SKM-1 treated with dmso at 0.1 percent for 144 hours (cell line): ENCODE measurements around the gene ZNF277.
"Not testable (repeated sequence)": the region's sequence is repeated elsewhere in the genome, so short reads cannot be mapped to it uniquely, and the experiment has no call there.

ENCODE experiments used
- DNase-seq: peaks from one replicate; lab custom pipeline; 2025; ENCODE audit not compliant: unreplicated experiment; lab: John Stamatoyannopoulos, UW

Gene ZNF277

DNA sequence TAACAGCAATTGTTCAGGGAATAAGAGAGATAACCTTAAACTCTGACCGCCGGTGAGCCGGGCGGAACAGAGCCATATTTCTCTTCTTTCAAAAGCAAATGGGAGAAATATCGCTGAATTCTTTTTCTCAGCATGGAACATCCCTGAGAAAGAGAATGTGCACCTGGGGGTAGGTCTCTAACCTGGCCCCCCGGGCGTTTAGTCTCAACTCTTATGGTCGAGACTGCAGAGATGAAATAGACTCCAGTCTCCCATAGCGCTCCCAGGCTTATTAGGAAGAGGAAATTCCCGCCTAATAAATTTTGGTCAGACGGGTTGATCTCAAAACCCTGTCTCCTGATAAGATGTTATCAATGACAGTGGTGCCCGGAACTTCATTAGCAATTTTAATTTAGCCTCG, 43.5 kb downstream of the ZNF277 start:
- not testable (repeated sequence) for DNase-seq

DNA sequence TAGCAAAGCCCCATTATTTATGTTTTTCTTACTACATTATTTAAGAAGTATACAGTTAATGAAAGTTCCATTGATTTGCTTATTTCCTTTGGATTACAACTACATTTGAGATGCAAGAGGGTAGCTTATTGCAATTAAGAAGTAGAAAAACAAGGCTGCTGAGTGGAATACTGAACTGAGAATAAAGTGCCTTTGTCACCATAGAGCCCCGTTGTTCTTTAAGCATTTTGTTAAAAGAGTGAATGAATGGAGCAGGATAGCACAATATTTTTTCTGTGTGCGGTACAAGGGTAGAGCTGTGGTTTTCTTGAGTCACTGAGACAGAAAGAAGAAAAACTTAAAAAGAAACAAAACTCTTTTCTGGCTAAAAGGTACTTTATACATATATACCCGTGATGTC, 45.6 kb downstream of the ZNF277 start:
- no peak for DNase-seq

- DNase-seq, result no peak
Observed at GRCh38 chr7:112252691-112253090, 46.2 kb downstream of the ZNF277 start.

DNA sequence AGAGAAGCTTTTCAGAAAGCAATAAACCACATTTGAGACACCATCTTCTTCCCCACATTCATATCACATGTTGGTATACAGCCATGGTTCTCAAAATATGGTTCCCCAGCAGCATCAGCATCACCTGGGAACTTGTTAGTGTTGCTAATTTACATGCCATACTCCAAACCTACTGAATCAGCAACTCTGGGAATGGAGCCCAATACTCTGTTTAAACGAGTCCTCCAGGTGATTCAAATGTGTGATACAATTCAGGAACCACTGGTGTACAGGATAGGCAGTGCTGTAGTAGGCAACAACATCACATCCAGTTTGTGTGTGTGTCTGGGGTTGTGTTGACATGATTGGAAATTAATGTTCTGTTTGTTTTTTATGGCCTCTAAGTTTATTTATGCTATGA, 47.7 kb downstream of the ZNF277 start:
- no peak for DNase-seq

- no peak for DNase-seq
Observed at GRCh38 chr7:112254709-112255387, 48.4 kb downstream of the ZNF277 start.

- DNase-seq, result no peak
Observed at GRCh38 chr7:112255388-112255720, 48.9 kb downstream of the ZNF277 start.

GRCh38 chr7:112257073-112257472, 50.6 kb downstream of the ZNF277 start:
- DNase-seq, result no peak

GRCh38 chr7:112260911-112261310, 54.4 kb downstream of the ZNF277 start:
- no peak for DNase-seq

GRCh38 chr7:112262036-112262435, 55.5 kb downstream of the ZNF277 start:
- DNase-seq, result no peak

DNA sequence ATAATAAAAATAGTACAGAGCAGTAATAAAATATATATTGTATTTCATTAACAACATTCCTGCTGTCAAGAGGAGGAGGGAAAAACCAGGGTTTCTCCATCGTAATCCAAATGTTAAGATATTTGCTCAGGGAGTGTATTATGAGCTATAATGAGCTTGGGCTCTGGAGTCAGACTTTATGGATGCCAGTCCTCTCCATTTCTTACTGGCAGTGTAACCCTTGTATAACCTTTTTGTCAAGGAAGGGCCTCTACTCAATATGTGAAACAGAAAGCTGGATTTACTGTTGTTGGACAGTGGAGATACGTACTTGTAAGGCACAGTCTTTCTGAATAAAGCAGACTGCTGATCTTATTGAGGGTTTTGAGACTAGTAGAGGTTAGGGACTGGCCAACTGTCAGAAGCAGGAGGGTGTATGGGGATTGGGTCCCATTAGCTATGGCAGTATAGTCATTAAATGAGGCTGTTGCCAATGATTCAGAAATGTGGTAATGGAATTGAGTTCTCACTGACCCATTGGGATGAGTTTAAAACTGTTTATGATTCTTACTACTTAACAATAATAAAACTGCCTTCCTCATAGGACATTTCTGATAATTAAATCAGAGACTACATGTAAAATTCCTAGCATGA, 56.5 kb downstream of the ZNF277 start:
- no peak for DNase-seq

DNA sequence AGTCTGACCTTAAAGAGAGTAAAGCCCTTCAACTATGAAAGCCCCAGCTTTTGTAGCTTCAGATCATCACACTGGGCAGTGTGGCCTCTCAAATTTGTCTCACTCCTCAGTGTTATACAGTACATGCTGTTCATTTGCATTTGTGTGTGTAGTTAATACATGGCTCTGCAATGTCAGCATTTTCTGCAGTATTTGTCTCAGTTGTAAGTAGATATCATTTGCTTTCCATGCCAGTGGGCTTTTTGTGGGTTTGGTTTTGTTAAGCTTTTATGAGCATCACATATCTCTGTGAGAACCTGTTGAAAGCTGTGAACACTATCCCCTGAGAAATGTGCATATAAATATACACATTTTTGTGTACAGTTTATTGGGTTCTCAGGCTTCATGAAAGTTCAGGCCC, 57.0 kb downstream of the ZNF277 start:
- DNase-seq, result no peak

DNA sequence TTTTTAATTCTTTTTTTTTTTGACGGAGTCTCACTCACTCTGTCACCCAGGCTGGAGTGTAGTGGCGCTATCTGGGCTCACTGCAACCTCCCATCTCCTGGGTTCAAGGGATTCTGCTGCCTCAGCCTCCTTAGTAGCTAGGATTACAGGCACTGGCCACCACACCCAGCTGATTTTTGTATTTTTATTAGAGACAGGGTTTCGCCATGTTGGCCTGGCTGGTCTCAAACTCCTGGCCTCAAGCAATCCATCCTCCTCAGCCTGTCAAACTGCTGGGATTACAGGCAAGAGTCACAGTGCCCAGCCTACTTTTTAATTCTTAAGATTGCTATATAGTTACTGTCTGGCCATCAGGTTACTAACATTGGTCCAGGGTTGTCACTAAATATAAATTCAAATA, 59.6 kb downstream of the ZNF277 start:
- DNase-seq, result no peak

- peak; percentile 7 for DNase-seq
Observed at GRCh38 chr7:112266595-112267270, 60.2 kb downstream of the ZNF277 start.

DNA sequence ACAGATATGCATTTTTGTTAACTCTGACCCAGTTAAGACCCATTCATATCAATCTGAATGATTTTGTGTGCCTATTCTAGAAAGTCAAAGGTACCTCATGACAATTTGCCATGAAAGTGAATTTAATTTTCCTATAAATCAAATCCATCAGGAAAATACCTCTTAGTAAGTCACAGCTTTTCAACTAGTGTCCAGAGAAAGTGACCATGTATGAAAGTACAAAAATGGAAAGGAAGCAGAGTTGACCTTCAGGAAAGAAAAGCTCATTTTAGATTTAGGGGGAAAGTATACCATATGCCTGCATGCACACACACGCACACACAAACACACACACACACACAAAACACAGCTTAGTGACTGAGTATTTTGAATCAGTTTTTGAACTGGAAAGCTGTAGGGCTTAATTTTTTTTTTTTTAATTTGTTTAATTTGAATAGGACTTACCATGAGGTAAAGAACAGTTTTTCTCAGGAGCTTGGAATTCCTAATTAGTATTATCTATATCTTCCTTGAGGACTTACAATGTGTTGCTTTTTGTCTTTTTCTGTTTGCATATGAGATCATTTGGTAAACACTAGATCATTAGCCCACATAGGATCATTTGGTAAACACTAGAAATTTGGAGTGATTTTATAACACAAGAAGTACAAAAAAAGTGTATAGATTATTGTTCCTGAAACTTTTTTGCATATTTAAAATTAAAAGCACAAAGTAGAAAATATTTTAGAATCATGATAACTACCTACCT, 61.6 kb downstream of the ZNF277 start:
- no peak for DNase-seq

GRCh38 chr7:112271162-112271561, 64.7 kb downstream of the ZNF277 start:
- no peak for DNase-seq

GRCh38 chr7:112272921-112273561, 66.5 kb downstream of the ZNF277 start:
- DNase-seq, result no peak

DNA sequence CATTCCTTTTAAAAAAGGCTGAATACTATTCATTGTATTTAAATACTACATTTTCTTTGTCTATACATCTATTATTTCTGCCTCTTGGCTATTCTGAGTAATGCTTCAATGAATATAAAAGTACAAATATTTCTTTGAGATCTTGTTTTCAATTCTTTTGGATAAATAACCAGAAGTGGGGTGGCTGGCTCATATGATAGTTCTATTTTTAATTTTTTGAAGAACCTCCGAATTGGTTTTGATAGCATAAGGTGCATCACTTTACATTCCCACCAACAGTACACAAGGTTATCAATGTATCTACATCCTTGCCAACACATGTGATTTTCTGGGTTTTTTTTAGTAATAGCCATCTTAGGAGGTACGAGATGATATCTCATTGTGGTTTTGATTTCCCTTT, 72.5 kb downstream of the ZNF277 start:
- no peak for DNase-seq

DNA sequence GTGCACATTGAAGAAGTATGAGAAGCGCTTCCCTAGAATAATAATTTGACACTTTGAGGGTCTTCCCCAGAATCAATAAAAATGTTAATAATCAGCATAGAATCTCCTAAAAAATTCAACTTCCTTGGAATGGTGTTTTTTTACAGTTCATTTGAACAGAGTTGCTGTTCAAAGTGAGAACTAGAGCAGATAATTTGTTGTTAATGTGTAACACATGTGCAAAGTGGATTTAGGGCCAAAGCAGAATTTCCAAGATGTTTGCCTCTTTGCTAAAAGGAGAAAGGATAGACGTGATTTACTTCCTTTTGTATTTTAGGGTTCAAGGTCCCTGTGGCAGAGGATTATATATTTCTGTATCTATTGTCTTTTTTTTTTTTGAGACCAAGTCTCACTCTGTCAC, 73.8 kb downstream of the ZNF277 start:
- DNase-seq, result no peak

GRCh38 chr7:112282476-112283188, 76.1 kb downstream of the ZNF277 start:
- DNase-seq, result no peak

DNA sequence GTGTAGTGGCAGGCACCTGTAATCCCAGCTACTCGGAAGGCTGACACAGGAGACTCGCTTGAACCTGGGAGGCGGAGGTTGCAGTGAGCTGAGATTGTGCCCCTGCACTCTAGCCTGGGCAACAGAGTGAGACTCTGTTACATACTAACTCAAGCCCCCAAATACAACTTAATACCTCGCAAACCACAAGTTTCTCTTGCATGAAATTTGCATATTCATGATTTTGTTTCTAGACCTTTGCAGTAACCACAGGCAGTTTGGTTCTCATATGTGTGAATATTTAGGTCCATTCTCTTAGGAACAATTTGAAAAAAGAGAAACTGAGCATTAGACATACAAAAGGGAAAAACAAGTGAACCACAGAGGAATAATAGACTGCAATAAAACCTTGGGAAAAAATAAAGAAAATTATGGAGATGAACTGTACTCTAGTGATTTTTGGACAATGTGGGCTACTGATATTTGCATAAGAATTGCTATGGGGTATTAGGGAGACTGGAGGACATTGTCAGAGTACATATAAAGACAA, 77.0 kb downstream of the ZNF277 start:
- DNase-seq, result no peak
